ENCODE results near the gene NSMCE1. TPM values are rescaled to one million over a fixed set of nuclear protein-coding genes. Genes with fewer than 3 reads are reported as not detected.

NSMCE1 gene
- total and polyA plus RNA-seq, 7 donors: 32.5 to 65.2 (median 51.0) TPM

DNA sequence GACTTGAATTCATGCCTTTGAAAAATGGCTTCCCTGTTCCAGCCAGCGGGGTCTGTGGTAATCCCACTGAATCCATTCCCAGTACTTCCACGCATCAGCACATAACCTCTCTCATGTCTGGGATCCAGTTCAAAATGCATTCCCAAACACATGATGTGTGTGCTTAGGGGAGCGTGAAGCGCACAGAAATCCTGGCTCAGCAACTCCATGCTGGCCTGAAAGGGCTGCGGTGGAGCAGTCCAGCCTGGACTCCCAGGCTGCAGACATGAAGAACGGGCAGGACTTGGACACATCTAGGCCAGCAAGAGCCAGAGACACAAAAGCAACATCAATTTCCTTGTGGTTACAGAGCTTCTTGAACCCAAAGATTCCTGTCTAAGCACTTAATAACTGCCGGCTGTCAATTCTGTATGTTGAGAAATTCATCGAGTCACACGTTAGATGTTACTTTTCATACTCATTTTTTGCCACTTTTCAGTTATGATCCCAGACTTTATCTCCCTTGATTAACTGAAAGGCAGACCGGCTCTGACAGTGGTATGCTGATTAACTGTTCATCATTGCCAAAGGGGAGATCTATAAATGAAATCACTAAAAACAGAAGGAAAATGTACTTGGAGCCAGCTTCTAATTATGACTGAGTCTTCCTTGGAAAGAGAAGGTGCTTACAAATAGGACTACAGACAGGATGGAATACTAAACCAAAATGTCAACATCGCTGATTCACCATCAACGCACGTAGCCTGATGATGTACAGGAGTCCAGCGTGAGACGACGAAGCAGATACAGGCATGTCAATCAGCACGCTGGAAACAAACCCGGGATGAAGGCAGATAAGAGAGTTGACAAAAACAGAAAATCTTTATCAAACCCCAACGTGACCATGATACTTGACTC is 23.0 kb downstream of the NSMCE1 start:
- peak; percentile 89 for DNase-seq
- Histone ChIP-seq H3K36me3 (no peaks in the 10 kb centered on the region), H3K27ac (peak overlapping the region; percentile 75 to 86 (median 84)), H3K4me3 (no peak overlapping the region), H3K9me3 (no peaks in the 10 kb centered on the region), H3K27me3 (no peaks in the 10 kb centered on the region), H3K4me1 (peaks cover 0 to 61% (median 59%) of the 10 kb centered on the region in 4 donors)
- intact Hi-C loops (cut with DNase I): no loop called here
- 78 to 85% methylated on average over 19 of the region's 19 CpGs for WGBS, 2 donors
- TF ChIP-seq EP300 (IDR thresholded peaks at IDR 0.05) (peak in 1 of 4 donors; percentile 63), POLR2A (IDR thresholded peaks at IDR 0.05) (no peak), POLR2AphosphoS5 (IDR thresholded peaks at IDR 0.05) (peak in 3 of 4 donors; percentile 47 to 81 (median 56))
- TF ChIP-seq, protein P1, sequence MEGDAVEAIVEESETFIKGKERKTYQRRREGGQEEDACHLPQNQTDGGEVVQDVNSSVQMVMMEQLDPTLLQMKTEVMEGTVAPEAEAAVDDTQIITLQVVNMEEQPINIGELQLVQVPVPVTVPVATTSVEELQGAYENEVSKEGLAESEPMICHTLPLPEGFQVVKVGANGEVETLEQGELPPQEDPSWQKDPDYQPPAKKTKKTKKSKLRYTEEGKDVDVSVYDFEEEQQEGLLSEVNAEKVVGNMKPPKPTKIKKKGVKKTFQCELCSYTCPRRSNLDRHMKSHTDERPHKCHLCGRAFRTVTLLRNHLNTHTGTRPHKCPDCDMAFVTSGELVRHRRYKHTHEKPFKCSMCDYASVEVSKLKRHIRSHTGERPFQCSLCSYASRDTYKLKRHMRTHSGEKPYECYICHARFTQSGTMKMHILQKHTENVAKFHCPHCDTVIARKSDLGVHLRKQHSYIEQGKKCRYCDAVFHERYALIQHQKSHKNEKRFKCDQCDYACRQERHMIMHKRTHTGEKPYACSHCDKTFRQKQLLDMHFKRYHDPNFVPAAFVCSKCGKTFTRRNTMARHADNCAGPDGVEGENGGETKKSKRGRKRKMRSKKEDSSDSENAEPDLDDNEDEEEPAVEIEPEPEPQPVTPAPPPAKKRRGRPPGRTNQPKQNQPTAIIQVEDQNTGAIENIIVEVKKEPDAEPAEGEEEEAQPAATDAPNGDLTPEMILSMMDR (IDR thresholded peaks at IDR 0.05): no peak

DNA sequence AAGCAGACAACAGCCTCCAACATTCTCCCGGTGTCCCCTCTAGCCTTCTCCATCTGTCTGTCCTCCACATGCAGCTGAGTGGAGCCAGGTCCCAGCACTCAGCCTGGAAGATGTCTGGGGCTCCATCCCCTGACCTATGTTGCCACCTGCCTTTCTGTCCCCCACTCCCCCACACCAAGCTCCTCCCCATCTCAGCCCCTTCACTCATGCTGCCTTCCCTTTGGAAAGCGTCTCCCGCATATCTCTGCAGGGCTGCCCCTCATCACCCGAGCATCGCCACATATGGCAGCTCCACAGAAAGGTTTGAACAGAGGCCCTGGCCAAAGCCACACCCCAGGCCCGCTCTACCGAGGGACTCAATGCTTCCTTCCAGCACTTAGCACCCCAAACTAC is 24.2 kb downstream of the NSMCE1 start:
- Histone ChIP-seq H3K9me3 (no peaks in the 10 kb centered on the region), H3K27me3 (no peaks in the 10 kb centered on the region), H3K36me3 (no peaks in the 10 kb centered on the region), H3K4me1 (peaks cover 0 to 72% (median 62%) of the 10 kb centered on the region in 4 donors), H3K4me3 (no peak overlapping the region), H3K27ac (peak overlapping the region; percentile 75 to 86 (median 84))
- no peak for TF ChIP-seq POLR2AphosphoS5 (IDR thresholded peaks at IDR 0.05)
- TF ChIP-seq POLR2A (IDR thresholded peaks at IDR 0.05): no peak
- TF ChIP-seq EP300 (IDR thresholded peaks at IDR 0.05): no peak
- TF ChIP-seq, protein P1 (IDR thresholded peaks at IDR 0.05): no peak
- WGBS, 2 donors: 92% methylated on average over 7 of the region's 7 CpGs
- intact Hi-C loops (cut with DNase I): loop anchor here (5.0 kb wide), 1 partner anchor 93 kb away; no protein-coding TSS in a partner anchor
- peak; percentile 60 for DNase-seq

DNA sequence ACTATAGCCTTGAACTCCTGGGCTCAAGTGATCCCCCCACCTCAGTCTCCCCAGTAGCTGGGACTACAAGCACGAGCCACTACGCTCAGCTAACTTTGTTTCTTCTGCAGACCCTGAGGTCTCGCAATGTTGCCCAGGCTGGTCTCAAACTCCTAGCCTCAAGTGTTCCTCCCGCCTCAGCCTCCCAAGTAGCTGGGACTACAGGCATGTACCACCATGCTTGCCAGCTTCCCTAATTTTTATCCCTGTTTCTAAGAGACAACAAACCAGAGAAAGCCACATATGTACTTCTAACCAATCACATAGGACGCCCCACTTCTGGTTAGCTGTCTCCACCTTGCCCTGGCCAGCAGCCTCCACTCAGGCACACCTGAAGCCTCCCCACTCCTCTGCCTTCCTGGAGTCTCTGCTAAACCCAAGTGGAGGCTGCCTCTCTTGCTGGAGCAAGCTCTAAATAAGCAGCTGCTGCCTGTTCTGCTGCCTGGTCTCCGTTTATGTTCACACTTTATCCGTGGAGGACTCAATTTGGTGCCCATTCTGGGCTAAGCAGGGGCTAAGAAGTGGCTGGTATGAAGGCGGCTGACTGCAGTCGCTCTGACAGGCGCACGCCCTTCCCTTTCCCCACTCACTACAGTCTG is 24.7 kb downstream of the NSMCE1 start:
- H3K9me3 ChIP-seq: no peaks in the 10 kb centered on the region
- H3K27ac ChIP-seq: peak overlapping the region; percentile 75 to 86 (median 84)
- no peaks in the 10 kb centered on the region for H3K27me3 ChIP-seq
- 92% methylated on average over 11 of the region's 11 CpGs for WGBS, 2 donors
- no peak overlapping the region for H3K4me3 ChIP-seq
- no peak for TF ChIP-seq EP300 (IDR thresholded peaks at IDR 0.05)
- TF ChIP-seq POLR2A (IDR thresholded peaks at IDR 0.05): no peak
- TF ChIP-seq, protein P1 (IDR thresholded peaks at IDR 0.05): no peak
- TF ChIP-seq POLR2AphosphoS5 (IDR thresholded peaks at IDR 0.05): no peak
- intact Hi-C loops (cut with DNase I): loop anchor here (2.0 to 5.0 kb wide), 2 partner anchors 71 to 93 kb away; no protein-coding TSS in a partner anchor
- peak; percentile 55 for DNase-seq
- H3K36me3 ChIP-seq: no peaks in the 10 kb centered on the region
- H3K4me1 ChIP-seq: peaks cover 0 to 75% (median 62%) of the 10 kb centered on the region in 4 donors

DNA sequence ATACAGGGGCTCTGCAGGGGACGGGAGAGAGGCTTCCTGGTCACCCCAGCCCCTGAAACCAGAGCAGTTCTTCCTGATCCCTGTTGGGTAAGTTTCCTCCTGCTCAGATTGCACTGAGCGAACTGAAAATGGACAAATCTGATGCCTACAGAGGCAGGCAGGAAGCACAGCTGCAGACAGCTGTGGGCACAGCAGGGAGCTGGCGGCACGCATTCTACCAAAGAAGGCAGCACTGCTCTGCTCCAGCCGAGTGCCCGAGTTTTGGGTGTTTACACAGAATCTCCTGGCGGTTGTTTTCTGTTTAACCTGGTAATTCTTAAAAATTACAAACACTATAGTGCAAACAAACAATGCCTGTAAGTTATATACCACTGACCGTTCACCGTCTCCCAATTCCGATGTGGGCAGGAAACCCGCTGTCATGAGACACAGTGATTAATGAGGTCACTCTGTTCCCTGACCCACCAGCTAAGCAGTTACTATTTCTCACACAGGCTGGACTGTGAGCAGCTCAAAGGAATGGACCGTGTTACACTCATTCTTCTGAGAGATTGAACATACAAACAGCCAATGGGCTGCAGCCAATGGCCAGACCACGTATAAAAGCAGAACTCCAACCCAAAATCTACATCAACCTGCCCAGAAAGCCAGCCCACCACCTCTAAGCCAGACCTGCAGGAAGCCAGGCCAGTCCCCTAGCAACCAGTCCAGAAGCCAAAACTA is 25.5 kb downstream of the NSMCE1 start:
- Histone ChIP-seq H3K36me3 (no peaks in the 10 kb centered on the region), H3K27ac (peak overlapping the region; percentile 75 to 86 (median 84)), H3K4me3 (peak overlapping the region; percentile 6 to 39 (median 26)), H3K9me3 (no peaks in the 10 kb centered on the region), H3K4me1 (peaks cover 0 to 75% (median 62%) of the 10 kb centered on the region in 4 donors), H3K27me3 (no peaks in the 10 kb centered on the region)
- 26 to 35% methylated on average over 13 of the region's 13 CpGs for WGBS, 2 donors
- TF ChIP-seq, protein P1 (IDR thresholded peaks at IDR 0.05): peak in 1 of 4 experiments; percentile 16
- TF ChIP-seq POLR2AphosphoS5 (IDR thresholded peaks at IDR 0.05): peak; percentile 30 to 65 (median 58)
- TF ChIP-seq EP300 (IDR thresholded peaks at IDR 0.05): peak in 1 of 4 donors; percentile 19
- peak in 1 of 2 donors; percentile 20 for TF ChIP-seq POLR2A (IDR thresholded peaks at IDR 0.05)
- DNase-seq: peak; percentile 73
- intact Hi-C loops (cut with DNase I): loop anchor here (2.0 to 5.0 kb wide), 2 partner anchors 72 to 94 kb away; no protein-coding TSS in a partner anchor
